Epithelial cell of esophagus (primary cell): ENCODE measurements around the gene MSMB.
"Not testable (repeated sequence)": the region's sequence is repeated elsewhere in the genome, so short reads cannot be mapped to it uniquely, and the experiment has no call there.

Experiments
- DNase-seq: peaks from one replicate; pipeline ENCODE4 v3.0.0; 2010; ENCODE audit warnings: low read depth
- H3K4me3 ChIP-seq: 2 replicates; pipeline ENCODE4 v1.5.1; 2011; ENCODE audit warnings: mild to moderate bottlenecking, low read length, control low read depth
- TF ChIP-seq, protein P1 (sequence below): IDR thresholded peaks from 2 replicates; pipeline ENCODE4 v1.5.1; 2011; ENCODE audit warnings: low read depth, mild to moderate bottlenecking, low read length, control low read depth, inconsistent platforms; ENCODE audit not compliant: insufficient read depth; ENCODE audit errors: missing control alignments

MSMB gene

DNA sequence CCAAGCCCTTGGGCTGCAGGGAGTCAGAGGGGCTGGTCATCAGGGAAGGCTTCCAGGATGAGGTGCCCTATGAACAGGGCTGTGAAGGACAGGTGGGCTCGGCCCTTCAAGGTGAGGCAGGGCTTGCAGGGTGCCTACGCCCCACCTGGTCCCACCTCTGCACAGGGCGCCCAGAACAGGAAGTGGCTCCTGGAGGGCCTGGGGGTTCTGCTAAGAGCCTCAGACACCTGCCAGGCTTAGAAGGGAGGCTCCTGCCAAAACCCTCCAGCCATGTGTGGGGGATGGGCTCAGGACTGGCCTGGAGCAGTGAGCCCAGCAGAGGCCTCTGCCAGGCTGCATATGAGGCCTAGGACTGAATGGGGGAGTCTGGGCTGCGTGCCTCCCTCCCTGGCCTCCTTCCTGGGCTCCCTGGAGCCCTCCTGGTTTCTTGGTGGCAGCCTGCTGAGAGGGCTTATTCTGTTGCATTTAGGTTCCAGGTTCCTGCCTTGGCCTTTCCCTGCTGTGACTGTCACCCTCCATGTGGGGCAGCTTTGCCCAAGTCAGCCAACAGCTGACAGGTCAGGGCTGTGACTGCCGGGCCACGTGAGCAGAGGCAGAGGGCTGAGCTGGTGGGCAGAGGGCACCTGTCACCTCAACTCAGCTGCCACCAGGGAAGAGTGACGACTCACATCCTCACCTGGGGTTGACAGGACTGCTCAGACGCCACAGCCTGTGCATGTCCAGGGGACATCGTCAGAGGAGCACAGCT lies 45.2 kb upstream of the MSMB start:
- H3K4me3 ChIP-seq, result no peak overlapping the region
- no peak for DNase-seq
- TF ChIP-seq, protein P1, sequence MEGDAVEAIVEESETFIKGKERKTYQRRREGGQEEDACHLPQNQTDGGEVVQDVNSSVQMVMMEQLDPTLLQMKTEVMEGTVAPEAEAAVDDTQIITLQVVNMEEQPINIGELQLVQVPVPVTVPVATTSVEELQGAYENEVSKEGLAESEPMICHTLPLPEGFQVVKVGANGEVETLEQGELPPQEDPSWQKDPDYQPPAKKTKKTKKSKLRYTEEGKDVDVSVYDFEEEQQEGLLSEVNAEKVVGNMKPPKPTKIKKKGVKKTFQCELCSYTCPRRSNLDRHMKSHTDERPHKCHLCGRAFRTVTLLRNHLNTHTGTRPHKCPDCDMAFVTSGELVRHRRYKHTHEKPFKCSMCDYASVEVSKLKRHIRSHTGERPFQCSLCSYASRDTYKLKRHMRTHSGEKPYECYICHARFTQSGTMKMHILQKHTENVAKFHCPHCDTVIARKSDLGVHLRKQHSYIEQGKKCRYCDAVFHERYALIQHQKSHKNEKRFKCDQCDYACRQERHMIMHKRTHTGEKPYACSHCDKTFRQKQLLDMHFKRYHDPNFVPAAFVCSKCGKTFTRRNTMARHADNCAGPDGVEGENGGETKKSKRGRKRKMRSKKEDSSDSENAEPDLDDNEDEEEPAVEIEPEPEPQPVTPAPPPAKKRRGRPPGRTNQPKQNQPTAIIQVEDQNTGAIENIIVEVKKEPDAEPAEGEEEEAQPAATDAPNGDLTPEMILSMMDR, result no peak

DNA sequence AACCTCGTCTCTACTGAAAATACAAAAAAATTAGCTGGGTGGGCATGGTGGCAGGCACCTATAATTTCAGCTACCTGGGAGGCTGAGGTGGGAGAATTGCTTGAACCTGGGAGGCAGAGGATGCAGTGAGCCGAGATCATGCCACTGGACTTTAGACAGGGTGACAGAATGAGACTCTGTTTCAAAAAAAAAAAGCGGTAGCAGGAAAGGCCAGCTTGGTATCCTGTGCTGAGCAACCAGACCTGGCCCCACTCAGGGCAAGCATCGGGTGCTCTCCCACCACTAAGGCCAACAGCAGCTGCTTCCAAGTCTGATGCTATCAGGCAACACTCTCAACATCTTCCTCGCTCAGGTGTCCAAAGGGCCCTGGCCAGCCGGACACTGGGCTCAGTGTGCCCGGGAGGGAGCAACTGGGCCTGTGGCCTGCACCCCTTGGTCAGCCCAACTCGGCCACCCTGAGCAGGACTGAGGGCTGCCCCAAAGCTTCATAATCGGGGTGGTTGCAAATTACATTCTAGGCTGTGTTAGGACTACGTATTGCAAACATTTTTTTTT lies 44.3 kb upstream of the MSMB start:
- TF ChIP-seq, protein P1, result no peak
- no peak for DNase-seq
- no peak overlapping the region for H3K4me3 ChIP-seq

DNA sequence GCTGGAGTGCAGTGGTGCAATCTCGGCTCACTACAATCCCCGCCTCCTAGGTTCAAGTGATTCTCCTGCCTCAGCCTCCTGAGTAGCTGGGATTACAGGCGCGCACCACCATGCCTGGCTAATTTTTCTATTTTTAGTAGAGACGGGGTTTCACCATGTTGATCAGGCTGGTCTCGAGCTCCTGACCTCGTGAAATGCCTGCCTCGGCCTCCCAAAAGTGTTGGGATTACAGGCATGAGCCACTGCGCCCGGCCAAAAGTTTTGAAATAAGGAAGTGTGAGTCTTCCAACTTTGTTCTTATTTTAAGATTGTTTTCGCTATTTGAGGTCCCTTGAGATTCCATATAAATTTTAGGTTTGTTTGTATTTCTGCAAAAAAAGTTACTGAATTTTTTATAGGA lies 41.3 kb upstream of the MSMB start:
- not testable (repeated sequence) for H3K4me3 ChIP-seq, DNase-seq

DNA sequence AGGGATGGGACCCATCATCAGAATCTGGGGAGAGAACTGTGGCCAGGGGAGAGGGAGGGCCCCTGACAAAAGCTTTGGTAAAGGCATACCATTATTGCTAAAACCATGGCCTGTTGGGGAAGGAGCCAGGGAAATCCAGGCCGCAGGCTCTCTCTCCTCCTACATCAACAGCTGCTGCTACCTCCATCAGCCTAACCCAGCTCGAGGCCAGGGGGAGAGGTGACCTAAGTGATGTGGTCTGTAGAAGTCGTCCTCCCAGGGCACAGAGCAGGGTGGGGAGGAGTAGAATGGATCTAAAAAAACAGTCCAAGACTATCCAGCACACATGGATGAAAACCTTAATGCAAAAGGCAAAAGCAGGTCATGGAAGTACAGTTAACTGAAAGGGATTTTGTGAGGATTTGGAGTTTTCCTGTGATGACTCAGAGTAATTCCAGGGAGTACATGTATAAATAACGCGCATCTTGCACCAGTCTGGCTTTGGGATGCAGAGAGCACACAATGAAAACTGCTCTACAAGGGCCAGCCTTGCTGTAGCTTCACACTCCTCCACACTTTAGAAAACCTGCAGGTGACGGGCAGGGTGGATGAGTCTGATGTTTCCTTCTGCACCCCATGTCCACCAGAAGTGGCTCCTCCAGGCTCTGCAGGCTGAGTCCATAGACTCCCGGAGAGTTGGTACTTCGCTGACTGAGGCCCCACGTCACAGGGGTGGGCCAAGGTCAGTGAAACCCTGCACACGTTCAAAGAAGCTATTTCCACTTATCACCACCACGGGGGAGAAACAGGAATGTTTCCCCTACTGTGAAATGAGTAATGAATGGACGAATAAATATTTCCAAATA lies 38.5 kb upstream of the MSMB start:
- no peak for DNase-seq
- TF ChIP-seq, protein P1, result no peak

DNA sequence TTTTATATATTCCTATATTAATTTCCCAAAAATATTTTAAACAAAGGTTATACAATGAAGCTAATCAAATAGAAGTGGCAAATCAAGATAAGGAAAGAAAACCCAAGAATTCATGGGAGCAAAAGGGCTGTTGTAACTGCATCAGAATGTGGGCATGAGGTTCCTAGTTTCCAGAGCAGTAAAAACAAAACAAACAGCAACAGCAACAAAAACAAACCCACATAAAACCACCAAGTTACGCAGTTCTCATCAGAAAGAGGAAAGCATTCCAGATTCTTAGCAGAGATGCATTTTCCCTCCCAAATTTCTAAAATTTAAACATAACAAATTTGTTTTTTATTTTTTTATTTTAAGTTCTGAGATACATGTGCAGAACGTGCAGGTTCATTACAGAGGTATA lies 34.8 kb upstream of the MSMB start:
- H3K4me3 ChIP-seq, result no peak overlapping the region
- DNase-seq, result no peak
- TF ChIP-seq, protein P1, result no peak

More for the DNA sequence above, 38.5 kb upstream of the MSMB start:
- H3K4me3 ChIP-seq, result no peak overlapping the region

DNA sequence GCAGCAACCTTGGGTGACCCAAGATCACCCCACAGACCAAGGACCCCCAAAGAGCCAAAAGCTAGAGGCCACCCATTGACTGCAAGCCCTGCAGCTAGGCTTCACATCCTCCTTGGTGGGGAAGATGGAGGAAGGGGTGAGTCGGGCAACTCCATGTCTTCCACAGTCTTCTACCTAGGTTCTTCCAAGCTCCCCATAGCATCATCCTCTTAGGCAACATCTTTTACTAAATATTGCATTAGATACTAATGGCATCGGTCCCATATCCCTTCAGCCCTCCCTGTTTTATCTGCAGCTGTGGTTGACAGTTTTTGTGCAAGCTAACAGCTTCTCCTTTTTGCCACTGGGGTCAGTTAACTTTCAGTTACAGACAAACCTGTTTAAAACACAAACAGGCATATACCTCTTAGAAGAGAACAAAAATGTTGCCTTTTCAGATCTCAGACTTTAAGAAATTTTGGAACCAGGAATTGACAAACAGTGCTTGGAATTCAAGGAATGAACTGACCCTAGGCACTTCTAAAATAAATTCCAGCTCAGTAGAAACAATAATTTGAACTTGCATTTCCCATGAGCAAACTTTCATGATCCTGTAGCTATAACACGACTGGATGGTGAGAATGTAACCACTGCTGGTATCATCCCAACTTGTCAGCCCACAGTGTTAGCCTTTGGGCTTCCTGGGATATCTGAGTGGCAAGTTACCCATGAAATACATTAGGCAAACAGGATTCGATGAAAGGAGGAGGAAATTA lies 33.9 kb upstream of the MSMB start:
- H3K4me3 ChIP-seq, result no peak overlapping the region
- TF ChIP-seq, protein P1, result no peak
- DNase-seq, result no peak
